Gastrocnemius medialis (tissue), 4 donors: ENCODE measurements around the gene USH2A. TPM values are rescaled to one million over a fixed set of nuclear protein-coding genes. Genes with fewer than 3 reads are reported as not detected.

Source experiments
- ATAC-seq, 2 donors: fragments of 150-250 bp; one replicate each; pipeline ENCODE4 v1.9.1; 2016
- DNase-seq, 2 donors: peaks; one replicate each; pipeline ENCODE4 v3.0.0-alpha.2; 2019
- H3K27ac ChIP-seq, 4 donors: fragments of 200-600 bp; sonication (generic); 1 replicate in 1 of 4; 2 replicates in 3 of 4; pipeline ENCODE4 v1.5.1; 2016 to 2018; ENCODE audit warnings: mild to moderate bottlenecking in 2 of 4, moderate library complexity in 1 of 4
- H3K27me3 ChIP-seq, 3 donors: fragments of 200-600 bp; sonication (generic) in 2 of 3; 1 replicate in 1 of 3; 2 replicates in 2 of 3; pipeline versions ENCODE4 v1.5.1 to v1.6.0; 2016 to 2019; ENCODE audit warnings: mild to moderate bottlenecking in 1 of 3, moderate library complexity in 1 of 3
- H3K36me3 ChIP-seq, 2 donors: fragments of 200-600 bp; sonication (generic) in 1 of 2; one replicate each; pipeline ENCODE4 v1.5.1; 2017 to 2018
- H3K4me1 ChIP-seq, 2 donors: fragments of 200-600 bp; sonication (generic) in 1 of 2; one replicate each; pipeline ENCODE4 v1.5.1; 2016 to 2017; ENCODE audit warnings: mild to moderate bottlenecking in 2 of 2
- H3K4me3 ChIP-seq, 4 donors: fragments of 200-600 bp; sonication (generic) in 3 of 4; 1 replicate in 1 of 4; 2 replicates in 3 of 4; pipeline ENCODE4 v1.5.1; 2016 to 2019; ENCODE audit warnings: mild to moderate bottlenecking in 2 of 4
- H3K9me3 ChIP-seq, 3 donors: fragments of 200-600 bp; sonication (generic) in 2 of 3; 1 replicate in 1 of 3; 2 replicates in 2 of 3; pipeline ENCODE4 v1.5.1; 2016 to 2019
- POLR2A ChIP-seq, 2 donors: fragments of 450-650 bp; IDR thresholded peaks; one replicate each; pipeline ENCODE4 v1.6.1; 2017; ENCODE audit warnings: antibody characterized with exemption in 2 of 2, mild to moderate bottlenecking in 2 of 2, moderate library complexity in 2 of 2
- in situ Hi-C, 4 donors: fragments of 200-750 bp; cut with MboI; loops; one replicate each; pipeline versions ENCODE4 v1.15.0 to v1.8.0; 2017; ENCODE audit warnings: low sequenced_read_pairs in 4 of 4
- intact Hi-C: fragments of 100-400 bp; cut with DNase I; formaldehyde crosslinking; loops from one replicate; pipeline ENCODE4 v1.15.1; 2023; ENCODE audit warnings: low total_unique reads
- total RNA-seq, 4 donors: library from RNA; depleted of rRNA; stranded (reverse); fragments of >200 nt; gene quantifications; one replicate each; pipeline versions ENCODE4 v1.1.0 to v1.2.3, GENCODE V29; 2016
- TF ChIP-seq, protein P1 (sequence below), 5 experiments: fragments of 450-650 bp in 3 of 5; fragments of 200-600 bp in 2 of 5; sonication (generic) in 2 of 5; IDR thresholded peaks in 4 of 5; conservative IDR thresholded peaks in 1 of 5; 1 replicate in 4 of 5; 2 replicates in 1 of 5; pipeline ENCODE4 v1.5.1; 2016 to 2019; ENCODE audit warnings: antibody characterized with exemption in 5 of 5, mild to moderate bottlenecking in 3 of 5, moderate library complexity in 3 of 5

USH2A gene
- total RNA-seq, 4 donors from 2014 or later: 0.02 TPM; not detected in 3

DNA sequence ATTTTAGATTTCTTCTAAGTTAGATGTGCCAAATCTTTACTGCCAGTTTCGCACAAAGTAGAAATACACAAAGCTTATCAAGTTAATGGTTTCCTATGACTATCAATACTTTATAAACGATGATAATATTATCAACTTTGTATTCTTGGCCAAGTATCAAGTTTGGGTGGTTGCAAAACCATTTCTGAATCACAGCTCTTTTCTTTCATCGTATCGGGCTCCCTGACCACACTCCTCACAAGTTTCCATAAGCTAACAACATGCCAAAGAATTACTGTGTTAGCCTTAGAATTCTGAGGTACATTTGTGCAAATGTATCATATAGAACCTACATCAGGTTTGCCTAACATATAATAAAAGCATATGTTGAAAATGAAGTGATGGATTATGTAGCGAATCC lies 545.1 kb downstream of the USH2A start:
- Histone ChIP-seq H3K4me1 (no peaks in the 10 kb centered on the region), H3K4me3 (no peak overlapping the region), H3K27me3 (no peaks in the 10 kb centered on the region), H3K36me3 (no peaks in the 10 kb centered on the region), H3K27ac (no peak overlapping the region), H3K9me3 (no peaks in the 10 kb centered on the region)
- intact Hi-C loops (no loop called here), in situ Hi-C loops (no loop called here)
- ATAC-seq (no peak), DNase-seq (no peak)
- TF ChIP-seq, protein P1, sequence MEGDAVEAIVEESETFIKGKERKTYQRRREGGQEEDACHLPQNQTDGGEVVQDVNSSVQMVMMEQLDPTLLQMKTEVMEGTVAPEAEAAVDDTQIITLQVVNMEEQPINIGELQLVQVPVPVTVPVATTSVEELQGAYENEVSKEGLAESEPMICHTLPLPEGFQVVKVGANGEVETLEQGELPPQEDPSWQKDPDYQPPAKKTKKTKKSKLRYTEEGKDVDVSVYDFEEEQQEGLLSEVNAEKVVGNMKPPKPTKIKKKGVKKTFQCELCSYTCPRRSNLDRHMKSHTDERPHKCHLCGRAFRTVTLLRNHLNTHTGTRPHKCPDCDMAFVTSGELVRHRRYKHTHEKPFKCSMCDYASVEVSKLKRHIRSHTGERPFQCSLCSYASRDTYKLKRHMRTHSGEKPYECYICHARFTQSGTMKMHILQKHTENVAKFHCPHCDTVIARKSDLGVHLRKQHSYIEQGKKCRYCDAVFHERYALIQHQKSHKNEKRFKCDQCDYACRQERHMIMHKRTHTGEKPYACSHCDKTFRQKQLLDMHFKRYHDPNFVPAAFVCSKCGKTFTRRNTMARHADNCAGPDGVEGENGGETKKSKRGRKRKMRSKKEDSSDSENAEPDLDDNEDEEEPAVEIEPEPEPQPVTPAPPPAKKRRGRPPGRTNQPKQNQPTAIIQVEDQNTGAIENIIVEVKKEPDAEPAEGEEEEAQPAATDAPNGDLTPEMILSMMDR (IDR thresholded peaks at IDR 0.05 in 4 of 5, conservative IDR thresholded peaks at IDR 0.05 in 1 of 5): no peak
- TF ChIP-seq POLR2A (IDR thresholded peaks at IDR 0.05): no peak

DNA sequence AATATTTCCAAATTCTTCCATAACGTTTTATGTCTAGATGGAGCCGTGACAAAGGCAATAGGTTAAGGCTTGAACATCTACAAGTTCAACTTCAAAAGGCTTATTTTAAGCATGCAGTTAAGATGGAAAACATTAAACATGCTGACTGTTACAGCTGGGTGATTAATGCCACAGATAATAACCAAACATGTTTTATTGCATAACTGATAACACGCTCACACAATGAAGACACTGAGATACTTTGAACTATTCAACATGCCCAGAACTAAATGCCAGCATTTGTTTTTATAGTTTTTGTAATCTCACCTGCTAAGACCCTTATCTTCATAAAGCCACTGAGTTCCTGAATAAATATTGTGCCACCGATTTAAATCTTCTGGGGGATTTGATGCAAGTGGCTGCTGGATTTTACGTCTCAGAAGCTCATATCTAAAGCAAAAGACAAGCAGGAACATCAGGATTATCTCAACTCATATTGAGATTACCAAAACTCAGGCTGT lies 545.7 kb downstream of the USH2A start:
- no peak overlapping the region for H3K27ac ChIP-seq
- no peaks in the 10 kb centered on the region for H3K4me1 ChIP-seq
- H3K36me3 ChIP-seq: no peaks in the 10 kb centered on the region
- H3K9me3 ChIP-seq: no peaks in the 10 kb centered on the region
- DNase-seq (no peak), ATAC-seq (no peak)
- no peak overlapping the region for H3K4me3 ChIP-seq
- in situ Hi-C loops: no loop called here
- TF ChIP-seq, protein P1 (IDR thresholded peaks at IDR 0.05 in 4 of 5, conservative IDR thresholded peaks at IDR 0.05 in 1 of 5): no peak
- TF ChIP-seq POLR2A (IDR thresholded peaks at IDR 0.05): no peak
- intact Hi-C loops: no loop called here
- no peaks in the 10 kb centered on the region for H3K27me3 ChIP-seq

DNA sequence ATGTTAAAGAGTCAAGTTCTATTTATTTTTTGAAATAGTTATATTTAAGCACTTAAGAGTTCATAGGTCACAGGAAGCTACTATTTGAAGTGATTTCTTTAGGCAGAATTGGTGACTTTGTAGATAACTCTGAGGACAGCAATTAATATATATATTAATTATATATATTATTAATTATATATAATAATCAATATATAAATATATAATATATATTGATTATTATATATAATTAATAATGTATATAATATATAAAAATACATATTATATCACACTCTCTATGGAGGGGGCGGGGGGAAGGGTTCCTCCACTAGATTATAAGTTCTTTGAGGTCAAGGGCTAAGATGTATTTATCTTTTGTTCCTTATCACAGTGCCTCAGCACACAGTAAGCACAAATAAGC lies 547.5 kb downstream of the USH2A start:
- no peak for DNase-seq
- Histone ChIP-seq H3K27ac (no peak overlapping the region), H3K9me3 (no peaks in the 10 kb centered on the region), H3K4me1 (no peaks in the 10 kb centered on the region), H3K36me3 (no peaks in the 10 kb centered on the region), H3K27me3 (no peaks in the 10 kb centered on the region), H3K4me3 (no peak overlapping the region)
- no peak for ATAC-seq
- intact Hi-C loops: no loop called here
- TF ChIP-seq POLR2A (IDR thresholded peaks at IDR 0.05): no peak
- TF ChIP-seq, protein P1 (IDR thresholded peaks at IDR 0.05 in 4 of 5, conservative IDR thresholded peaks at IDR 0.05 in 1 of 5): no peak
- in situ Hi-C loops: no loop called here

DNA sequence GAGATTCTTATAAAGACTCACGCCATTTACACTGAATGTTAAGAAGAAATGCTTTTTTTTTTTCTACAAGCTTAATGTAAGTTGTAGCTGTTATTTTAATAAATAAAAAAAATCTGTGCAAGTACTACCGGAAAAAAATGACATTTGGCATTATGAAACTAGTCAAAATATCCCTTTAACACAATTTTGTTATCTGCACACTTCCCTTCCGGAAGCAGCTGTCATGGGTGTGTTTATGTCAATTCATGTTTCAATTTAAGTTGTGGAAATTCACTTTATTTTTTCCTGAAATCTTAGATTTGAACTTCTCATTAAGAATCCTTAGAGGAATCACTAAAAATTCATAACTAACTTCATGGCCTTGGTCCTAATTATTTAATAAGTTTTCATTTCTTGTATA lies 548.0 kb downstream of the USH2A start:
- in situ Hi-C loops (no loop called here), intact Hi-C loops (no loop called here)

More for the DNA sequence above, 548.0 kb downstream of the USH2A start:
- Histone ChIP-seq H3K36me3 (no peaks in the 10 kb centered on the region), H3K27ac (no peak overlapping the region), H3K4me3 (no peak overlapping the region), H3K9me3 (no peaks in the 10 kb centered on the region), H3K4me1 (no peaks in the 10 kb centered on the region), H3K27me3 (no peaks in the 10 kb centered on the region)
- TF ChIP-seq, protein P1 (IDR thresholded peaks at IDR 0.05 in 4 of 5, conservative IDR thresholded peaks at IDR 0.05 in 1 of 5): no peak
- no peak for TF ChIP-seq POLR2A (IDR thresholded peaks at IDR 0.05)
- ATAC-seq: no peak
- DNase-seq: no peak
